ENCODE data around the gene MEIOB.

The MEIOB gene

GRCh38 chr16:1823821-1824220 lies 48.1 kb downstream of the MEIOB start:
- TF ChIP-seq, protein P1, sequence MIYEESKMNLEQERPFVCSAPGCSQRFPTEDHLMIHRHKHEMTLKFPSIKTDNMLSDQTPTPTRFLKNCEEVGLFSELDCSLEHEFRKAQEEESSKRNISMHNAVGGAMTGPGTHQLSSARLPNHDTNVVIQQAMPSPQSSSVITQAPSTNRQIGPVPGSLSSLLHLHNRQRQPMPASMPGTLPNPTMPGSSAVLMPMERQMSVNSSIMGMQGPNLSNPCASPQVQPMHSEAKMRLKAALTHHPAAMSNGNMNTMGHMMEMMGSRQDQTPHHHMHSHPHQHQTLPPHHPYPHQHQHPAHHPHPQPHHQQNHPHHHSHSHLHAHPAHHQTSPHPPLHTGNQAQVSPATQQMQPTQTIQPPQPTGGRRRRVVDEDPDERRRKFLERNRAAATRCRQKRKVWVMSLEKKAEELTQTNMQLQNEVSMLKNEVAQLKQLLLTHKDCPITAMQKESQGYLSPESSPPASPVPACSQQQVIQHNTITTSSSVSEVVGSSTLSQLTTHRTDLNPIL (CRISPR knock-in tag; IDR thresholded peaks at IDR 0.05; ENCODE audit: low read depth), result no peak
- no peak for TF ChIP-seq ARNTL (CRISPR knock-in tag; IDR thresholded peaks at IDR 0.05; ENCODE audit: borderline replicate concordance, low read depth)
- ATAC-seq, result no peak

- ATAC-seq, result no peak
These were observed 49.2 kb downstream of the MEIOB start for GRCh38 chr16:1822801-1823200.

GRCh38 chr16:1821861-1822611 lies 49.9 kb downstream of the MEIOB start:
- TF ChIP-seq CSDC2 (CRISPR knock-in tag; IDR thresholded peaks at IDR 0.05), result no peak
- TF ChIP-seq ARNTL (CRISPR knock-in tag; IDR thresholded peaks at IDR 0.05; ENCODE audit: borderline replicate concordance, low read depth), result no peak
- TF ChIP-seq ZFP3 (CRISPR knock-in tag; IDR thresholded peaks at IDR 0.05), result no peak
- no peak for TF ChIP-seq PPARA (CRISPR knock-in tag; IDR thresholded peaks at IDR 0.05; ENCODE audit: borderline replicate concordance)
- TF ChIP-seq BACH2 (CRISPR knock-in tag; IDR thresholded peaks at IDR 0.05; ENCODE audit: borderline replicate concordance), result no peak
- TF ChIP-seq CSRNP3 (CRISPR knock-in tag; IDR thresholded peaks at IDR 0.05), result no peak
- no peak for TF ChIP-seq OSR1 (CRISPR knock-in tag; IDR thresholded peaks at IDR 0.05)
- no peak for TF ChIP-seq SNAI2 (CRISPR knock-in tag; IDR thresholded peaks at IDR 0.05)
- TF ChIP-seq ISL1 (CRISPR knock-in tag; IDR thresholded peaks at IDR 0.05), result no peak
- TF ChIP-seq ZNF8 (CRISPR knock-in tag; IDR thresholded peaks at IDR 0.05), result no peak
- TF ChIP-seq, protein P1 (CRISPR knock-in tag; IDR thresholded peaks at IDR 0.05; ENCODE audit: low read depth), result no peak
- no peak for TF ChIP-seq ZFP30 (CRISPR knock-in tag; IDR thresholded peaks at IDR 0.05)
- TF ChIP-seq ZC3H10 (CRISPR knock-in tag; IDR thresholded peaks at IDR 0.05), result no peak
- TF ChIP-seq, protein P2, sequence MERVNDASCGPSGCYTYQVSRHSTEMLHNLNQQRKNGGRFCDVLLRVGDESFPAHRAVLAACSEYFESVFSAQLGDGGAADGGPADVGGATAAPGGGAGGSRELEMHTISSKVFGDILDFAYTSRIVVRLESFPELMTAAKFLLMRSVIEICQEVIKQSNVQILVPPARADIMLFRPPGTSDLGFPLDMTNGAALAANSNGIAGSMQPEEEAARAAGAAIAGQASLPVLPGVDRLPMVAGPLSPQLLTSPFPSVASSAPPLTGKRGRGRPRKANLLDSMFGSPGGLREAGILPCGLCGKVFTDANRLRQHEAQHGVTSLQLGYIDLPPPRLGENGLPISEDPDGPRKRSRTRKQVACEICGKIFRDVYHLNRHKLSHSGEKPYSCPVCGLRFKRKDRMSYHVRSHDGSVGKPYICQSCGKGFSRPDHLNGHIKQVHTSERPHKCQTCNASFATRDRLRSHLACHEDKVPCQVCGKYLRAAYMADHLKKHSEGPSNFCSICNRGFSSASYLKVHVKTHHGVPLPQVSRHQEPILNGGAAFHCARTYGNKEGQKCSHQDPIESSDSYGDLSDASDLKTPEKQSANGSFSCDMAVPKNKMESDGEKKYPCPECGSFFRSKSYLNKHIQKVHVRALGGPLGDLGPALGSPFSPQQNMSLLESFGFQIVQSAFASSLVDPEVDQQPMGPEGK (CRISPR knock-in tag; IDR thresholded peaks at IDR 0.05; ENCODE audit: borderline replicate concordance), result no peak
- no peak for TF ChIP-seq TCF4 (CRISPR knock-in tag; IDR thresholded peaks at IDR 0.05; ENCODE audit: borderline replicate concordance)
- TF ChIP-seq ESRRG (CRISPR knock-in tag; IDR thresholded peaks at IDR 0.05), result no peak
- TF ChIP-seq RARB (CRISPR knock-in tag; IDR thresholded peaks at IDR 0.05), result no peak
- TF ChIP-seq ZNF565 (CRISPR knock-in tag; conservative IDR thresholded peaks at IDR 0.05; ENCODE audit: low read depth), result no peak
- no peak for ATAC-seq

More at GRCh38 chr16:1822801-1823200, 49.2 kb downstream of the MEIOB start:
- no peak for TF ChIP-seq TSHZ2 (CRISPR knock-in tag; IDR thresholded peaks at IDR 0.05)

- no peak for ATAC-seq
- no peak for TF ChIP-seq CSRNP3 (CRISPR knock-in tag; IDR thresholded peaks at IDR 0.05)
- TF ChIP-seq ZFP30 (CRISPR knock-in tag; IDR thresholded peaks at IDR 0.05), result no peak
- no peak for TF ChIP-seq TOX (CRISPR knock-in tag; IDR thresholded peaks at IDR 0.05; ENCODE audit: borderline replicate concordance)
- no peak for TF ChIP-seq ZFP3 (CRISPR knock-in tag; IDR thresholded peaks at IDR 0.05)
- no peak for TF ChIP-seq ARNTL (CRISPR knock-in tag; IDR thresholded peaks at IDR 0.05; ENCODE audit: borderline replicate concordance, low read depth)
- TF ChIP-seq OSR1 (CRISPR knock-in tag; IDR thresholded peaks at IDR 0.05), result no peak
- TF ChIP-seq CSDC2 (CRISPR knock-in tag; IDR thresholded peaks at IDR 0.05), result no peak
- no peak for TF ChIP-seq BACH2 (CRISPR knock-in tag; IDR thresholded peaks at IDR 0.05; ENCODE audit: borderline replicate concordance)
- no peak for TF ChIP-seq ZNF8 (CRISPR knock-in tag; IDR thresholded peaks at IDR 0.05)
- TF ChIP-seq SNAI2 (CRISPR knock-in tag; IDR thresholded peaks at IDR 0.05), result no peak
- no peak for TF ChIP-seq PPARA (CRISPR knock-in tag; IDR thresholded peaks at IDR 0.05; ENCODE audit: borderline replicate concordance)
These were observed 51.0 kb downstream of the MEIOB start for GRCh38 chr16:1820946-1821290.
